Posterior vena cava (tissue), 2 donors: Measurements from ENCODE around the gene GRHL1. TPM values are rescaled to one million over a fixed set of nuclear protein-coding genes. Genes with fewer than 3 reads are reported as not detected.
A peak's percentile ranks its signal among the peaks of the same experiment; 100 is the strongest.
"Not testable (repeated sequence)": the region's sequence is repeated elsewhere in the genome, so short reads cannot be mapped to it uniquely, and the experiment has no call there.

Source experiments
- DNase-seq: peaks from one replicate; pipeline ENCODE4 v3.0.0-alpha.2; 2020; ENCODE audit warnings: low spot score
- intact Hi-C, 2 donors: fragments of 100-400 bp; cut with DNase I; formaldehyde crosslinking; loops; one replicate each; pipeline versions ENCODE4 v1.14.1 to v1.14.2; 2022 to 2023
- long read RNA-seq, 2 donors: library from polyadenylated mRNA; unstranded; transcript quantifications; one replicate each; pipeline ENCODE4 v2.0.0, GENCODE V29; 2020 to 2021
- total RNA-seq, 2 donors: library from RNA; stranded (reverse); fragmentation: NEBNext Ultra II Directional; extraction: Animal tissue kit (Norgen Biotek cat#: 25700); gene quantifications; one replicate each; pipeline ENCODE4 v1.2.1, GENCODE V29; 2021
- donor health status: DM: yes; HTN: yes; CAD: no.
- donor health status: DM: yes; HTN: yes; CAD: no.

The GRHL1 gene
- total RNA-seq, result 1 to 10 TPM; 1.9 to 2.3 TPM
- long read RNA-seq, donor 1, result 0 reads
- long read RNA-seq, donor 2, result 0 reads

- peak; percentile 97 for DNase-seq
- intact Hi-C loops, result no loop called here
Measured at GRCh38 chr2:9951522-9952285, at the start of gene GRHL1. TSS of gene GRHL1 (plus strand) at chr2:9951693. CDS start at chr2:9951834, 141 bp downstream.

- DNase-seq, result no peak
- intact Hi-C loops, result no loop called here
Measured at GRCh38 chr2:9905413-9905812, 46.1 kb upstream of the GRHL1 start.

GRCh38 chr2:9907402-9907801, 44.1 kb upstream of the GRHL1 start:
- intact Hi-C loops, result no loop called here
- no peak for DNase-seq

GRCh38 chr2:9908639-9909038, 42.9 kb upstream of the GRHL1 start:
- no peak for DNase-seq
- intact Hi-C loops, result loop anchor here in 1 of 2 donors (2.0 kb wide), 1 partner anchor 24 kb away; no protein-coding TSS in a partner anchor

GRCh38 chr2:9909106-9909505, 42.4 kb upstream of the GRHL1 start:
- no peak for DNase-seq
- intact Hi-C loops, result loop anchor here in 1 of 2 donors (2.0 kb wide), 1 partner anchor 24 kb away; no protein-coding TSS in a partner anchor

- intact Hi-C loops, result no loop called here
- no peak for DNase-seq
Measured at GRCh38 chr2:9910699-9911098, 40.8 kb upstream of the GRHL1 start.

- DNase-seq, result no peak
Measured at GRCh38 chr2:9912468-9912867, 39.0 kb upstream of the GRHL1 start.

GRCh38 chr2:9914384-9915065, 37.0 kb upstream of the GRHL1 start:
- intact Hi-C loops, result no loop called here
- DNase-seq, result peak; percentile 55

More at GRCh38 chr2:9912468-9912867, 39.0 kb upstream of the GRHL1 start:
- intact Hi-C loops, result no loop called here

- DNase-seq, result no peak
- intact Hi-C loops, result no loop called here
Measured at GRCh38 chr2:9918275-9918674, 33.2 kb upstream of the GRHL1 start.

GRCh38 chr2:9919512-9919911, 32.0 kb upstream of the GRHL1 start:
- intact Hi-C loops, result no loop called here
- no peak for DNase-seq

GRCh38 chr2:9927020-9927419, 24.5 kb upstream of the GRHL1 start:
- intact Hi-C loops, DNase-seq: not testable (repeated sequence)

- DNase-seq, result no peak
- intact Hi-C loops, result no loop called here
Measured at GRCh38 chr2:9937258-9937657, 14.2 kb upstream of the GRHL1 start.

- DNase-seq, result peak; percentile 73
- intact Hi-C loops, result no loop called here
Measured at GRCh38 chr2:9937968-9938367, 13.5 kb upstream of the GRHL1 start.

GRCh38 chr2:9939587-9940485, 11.7 kb upstream of the GRHL1 start:
- intact Hi-C loops, result no loop called here
- DNase-seq, result no peak

- intact Hi-C loops, result no loop called here
- no peak for DNase-seq
Measured at GRCh38 chr2:9941196-9941995, 10.1 kb upstream of the GRHL1 start.

GRCh38 chr2:9941996-9942390, 9.5 kb upstream of the GRHL1 start:
- DNase-seq, result no peak
- intact Hi-C loops, result no loop called here

- intact Hi-C loops, result no loop called here
- DNase-seq, result no peak
Measured at GRCh38 chr2:9944330-9944758, 7.1 kb upstream of the GRHL1 start.

GRCh38 chr2:9945596-9945995, 5.9 kb upstream of the GRHL1 start:
- intact Hi-C loops, result no loop called here
- no peak for DNase-seq

GRCh38 chr2:9946076-9946475, 5.4 kb upstream of the GRHL1 start:
- intact Hi-C loops, result no loop called here
- DNase-seq, result no peak
